Left ventricle myocardium inferior (tissue), 1 donor: ENCODE results near the gene MAB21L4. TPM values are rescaled to one million over a fixed set of nuclear protein-coding genes. Genes with fewer than 3 reads are reported as not detected.

Experiments
- DNase-seq: peaks from one replicate; pipeline ENCODE4 v3.0.0-alpha.2; 2020
- H3K27ac ChIP-seq: fragments of 200-600 bp; replicated peaks from 2 replicates; pipeline ENCODE4 v1.8.0; 2021
- H3K27me3 ChIP-seq: fragments of 200-600 bp; 2 replicates; pipeline ENCODE4 v1.8.0; 2021; ENCODE audit warnings: low read depth
- H3K36me3 ChIP-seq: fragments of 200-600 bp; 2 replicates; pipeline ENCODE4 v1.8.0; 2021
- H3K4me1 ChIP-seq: fragments of 200-600 bp; 2 replicates; pipeline ENCODE4 v1.8.0; 2021
- H3K4me3 ChIP-seq: fragments of 200-600 bp; 2 replicates; pipeline ENCODE4 v1.8.0; 2021; ENCODE audit warnings: mild to moderate bottlenecking, moderate library complexity
- H3K9me3 ChIP-seq: fragments of 200-600 bp; replicated peaks from 2 replicates; pipeline ENCODE4 v1.8.0; 2021
- CTCF ChIP-seq: fragments of 200-600 bp; IDR thresholded peaks from 2 replicates; pipeline ENCODE4 v1.8.0; 2021; ENCODE audit warnings: antibody characterized with exemption, mild to moderate bottlenecking, borderline replicate concordance
- intact Hi-C: fragments of 100-400 bp; cut with micrococcal nuclease; formaldehyde crosslinking; loops from one replicate; pipeline ENCODE4 v1.11.0; 2022
- total RNA-seq: library from RNA; stranded (reverse); fragmentation: NEBNext Ultra II Directional; extraction: Animal tissue kit (Norgen Biotek cat#: 25700); gene quantifications from one replicate; pipeline ENCODE4 v1.2.1, GENCODE V29; 2021
- donor health status: DM: no; HTN: yes; CAD: no; lungs with severe emphysema.

Gene MAB21L4
- total RNA-seq, 1 donor from 2014 or later: not detected

- no peaks in the 10 kb centered on the region for H3K9me3 ChIP-seq
- H3K36me3 ChIP-seq: no peaks in the 10 kb centered on the region
- DNase-seq: no peak
- no peak overlapping the region for H3K27ac ChIP-seq
- no peaks in the 10 kb centered on the region for H3K4me1 ChIP-seq
- intact Hi-C loops: no loop called here
- H3K27me3 ChIP-seq: peaks cover 6% of the 10 kb centered on the region
- TF ChIP-seq CTCF: no peak
- no peak overlapping the region for H3K4me3 ChIP-seq
These were observed 19.9 kb downstream of the MAB21L4 start for GRCh38 chr2:240876035-240876474.

GRCh38 chr2:240875228-240876034 lies 20.5 kb downstream of the MAB21L4 start:
- Histone ChIP-seq H3K4me1 (no peaks in the 10 kb centered on the region), H3K27ac (no peak overlapping the region), H3K4me3 (no peak overlapping the region), H3K27me3 (peaks cover 12% of the 10 kb centered on the region), H3K36me3 (no peaks in the 10 kb centered on the region), H3K9me3 (no peaks in the 10 kb centered on the region)
- no peak for DNase-seq
- TF ChIP-seq CTCF: no peak
- intact Hi-C loops: no loop called here

- H3K27ac ChIP-seq: no peak overlapping the region
These were observed 21.2 kb downstream of the MAB21L4 start for GRCh38 chr2:240874715-240875227.

GRCh38 chr2:240873805-240874714 lies 21.9 kb downstream of the MAB21L4 start:
- TF ChIP-seq CTCF: no peak
- Histone ChIP-seq H3K4me3 (no peak overlapping the region), H3K36me3 (no peaks in the 10 kb centered on the region), H3K27me3 (peaks cover 20% of the 10 kb centered on the region), H3K27ac (no peak overlapping the region), H3K9me3 (no peaks in the 10 kb centered on the region), H3K4me1 (no peaks in the 10 kb centered on the region)
- intact Hi-C loops: no loop called here
- no peak for DNase-seq

More at GRCh38 chr2:240874715-240875227, 21.2 kb downstream of the MAB21L4 start:
- no peak for TF ChIP-seq CTCF
- no peaks in the 10 kb centered on the region for H3K9me3 ChIP-seq
- H3K4me3 ChIP-seq: no peak overlapping the region
- no peaks in the 10 kb centered on the region for H3K36me3 ChIP-seq
- intact Hi-C loops: no loop called here
- no peak for DNase-seq
- no peaks in the 10 kb centered on the region for H3K4me1 ChIP-seq
- H3K27me3 ChIP-seq: peaks cover 19% of the 10 kb centered on the region

- intact Hi-C loops: no loop called here
- no peaks in the 10 kb centered on the region for H3K9me3 ChIP-seq
- no peak for TF ChIP-seq CTCF
- no peaks in the 10 kb centered on the region for H3K36me3 ChIP-seq
- no peak overlapping the region for H3K27ac ChIP-seq
- no peak for DNase-seq
- H3K4me3 ChIP-seq: no peak overlapping the region
- peaks cover 20% of the 10 kb centered on the region for H3K27me3 ChIP-seq
- no peaks in the 10 kb centered on the region for H3K4me1 ChIP-seq
These were observed 22.7 kb downstream of the MAB21L4 start for GRCh38 chr2:240873098-240873788.
